A172 (cell line): ENCODE results near the gene CLDN7. TPM values are rescaled to one million over a fixed set of nuclear protein-coding genes. Genes with fewer than 3 reads are reported as not detected.

Experiments used
- DNase-seq: peaks from one replicate; pipeline ENCODE4 v3.0.0-alpha.2; 2015; ENCODE audit warnings: low spot score
- total RNA-seq: library from RNA; depleted of rRNA; stranded (reverse); fragments of >200 nt; shearing (Covaris generic); gene quantifications from 2 replicates; pipeline ENCODE4 v1.2.3, GENCODE V29; 2014

The CLDN7 gene
- total RNA-seq, 1 experiment from 2014 or later: not detected

DNA sequence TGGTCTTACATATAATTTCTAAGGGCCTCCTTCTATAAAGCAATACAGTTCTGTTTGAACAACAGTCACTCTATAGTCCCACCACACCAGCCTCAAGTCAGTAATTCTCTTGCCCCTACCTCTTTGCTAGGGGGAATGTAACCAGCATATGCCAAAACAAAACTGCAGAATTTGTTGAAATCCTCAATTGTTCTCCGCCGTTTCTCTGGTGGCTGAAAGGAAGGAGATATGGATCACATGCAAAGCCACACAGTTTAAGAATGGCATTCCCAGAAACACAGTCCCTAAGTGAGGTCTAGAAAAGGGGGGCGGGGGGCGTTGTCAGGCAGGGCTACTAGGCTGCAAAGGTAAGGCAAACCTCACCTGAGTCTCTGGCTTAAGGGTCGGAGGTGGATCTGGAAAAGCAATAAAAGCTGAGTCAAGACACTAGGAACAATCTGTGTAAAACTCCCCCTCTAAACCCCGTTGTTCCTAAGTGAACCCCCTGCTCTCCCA is 25.0 kb downstream of the CLDN7 start:
- DNase-seq: no peak

DNA sequence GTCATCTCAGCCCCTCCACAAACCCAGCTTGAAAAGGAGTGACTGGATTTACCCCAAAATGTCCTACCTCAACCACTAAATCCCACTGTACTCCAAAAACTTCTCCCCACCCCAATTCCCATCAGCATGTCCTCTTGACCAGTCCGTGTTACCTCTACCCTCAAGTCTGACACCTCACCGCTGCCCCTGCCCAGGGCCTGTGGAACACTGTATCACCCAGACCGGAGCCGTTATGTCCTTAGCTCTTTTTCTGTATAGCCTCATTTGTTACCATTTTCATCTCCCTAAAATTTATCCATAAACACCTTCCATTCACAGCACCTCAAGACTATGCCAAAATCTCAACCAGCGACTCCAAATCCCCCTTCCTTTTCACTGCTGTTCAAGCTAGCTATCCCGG is 25.5 kb downstream of the CLDN7 start:
- DNase-seq: no peak

DNA sequence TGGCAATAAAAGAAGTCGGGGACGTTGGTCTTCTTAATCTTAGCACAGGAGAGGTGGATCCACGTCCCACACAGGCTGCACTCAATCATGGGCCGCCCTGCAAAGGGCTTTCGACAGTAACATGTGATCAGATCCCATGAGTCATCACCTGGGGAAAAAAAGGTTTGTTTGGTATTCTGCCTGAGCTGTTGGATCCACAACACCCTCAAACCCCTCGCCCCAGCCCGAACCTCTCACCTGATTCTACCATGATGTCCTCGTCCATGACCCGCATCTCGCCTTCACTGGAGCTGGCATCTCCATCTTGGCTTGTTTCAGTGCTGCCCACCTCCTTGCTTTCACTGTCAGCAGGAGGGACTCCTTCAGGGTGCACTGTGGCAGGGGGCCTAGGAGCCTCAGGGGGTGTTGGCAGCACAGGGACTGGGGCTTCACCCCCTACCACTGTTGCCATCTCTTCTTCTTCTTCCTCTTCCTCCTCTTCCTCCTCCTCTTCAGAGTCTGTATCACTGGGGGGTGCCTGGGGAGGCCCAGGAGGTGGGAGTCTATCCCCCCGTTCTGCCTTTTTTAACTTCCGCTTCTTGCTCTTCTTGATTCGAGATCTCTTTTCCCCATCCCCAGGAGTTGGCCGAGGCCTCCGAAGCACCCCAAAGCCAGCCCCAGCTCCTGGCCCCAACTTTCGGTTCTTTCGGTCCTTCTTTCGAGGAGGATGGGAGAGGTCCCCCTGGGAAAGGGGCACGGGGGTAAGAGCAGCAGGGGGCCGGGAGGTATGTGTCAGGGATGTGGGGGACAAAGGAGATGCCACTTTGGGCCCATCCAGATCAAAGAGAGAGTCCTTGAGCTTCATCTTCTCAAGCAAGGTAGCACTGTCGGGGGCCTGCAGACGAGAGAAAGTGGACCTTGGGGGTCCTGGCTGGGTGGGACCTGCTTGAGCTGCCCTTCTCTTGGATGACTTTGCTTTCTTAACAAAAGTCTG is 26.3 kb downstream of the CLDN7 start:
- DNase-seq: peak; percentile 63

DNA sequence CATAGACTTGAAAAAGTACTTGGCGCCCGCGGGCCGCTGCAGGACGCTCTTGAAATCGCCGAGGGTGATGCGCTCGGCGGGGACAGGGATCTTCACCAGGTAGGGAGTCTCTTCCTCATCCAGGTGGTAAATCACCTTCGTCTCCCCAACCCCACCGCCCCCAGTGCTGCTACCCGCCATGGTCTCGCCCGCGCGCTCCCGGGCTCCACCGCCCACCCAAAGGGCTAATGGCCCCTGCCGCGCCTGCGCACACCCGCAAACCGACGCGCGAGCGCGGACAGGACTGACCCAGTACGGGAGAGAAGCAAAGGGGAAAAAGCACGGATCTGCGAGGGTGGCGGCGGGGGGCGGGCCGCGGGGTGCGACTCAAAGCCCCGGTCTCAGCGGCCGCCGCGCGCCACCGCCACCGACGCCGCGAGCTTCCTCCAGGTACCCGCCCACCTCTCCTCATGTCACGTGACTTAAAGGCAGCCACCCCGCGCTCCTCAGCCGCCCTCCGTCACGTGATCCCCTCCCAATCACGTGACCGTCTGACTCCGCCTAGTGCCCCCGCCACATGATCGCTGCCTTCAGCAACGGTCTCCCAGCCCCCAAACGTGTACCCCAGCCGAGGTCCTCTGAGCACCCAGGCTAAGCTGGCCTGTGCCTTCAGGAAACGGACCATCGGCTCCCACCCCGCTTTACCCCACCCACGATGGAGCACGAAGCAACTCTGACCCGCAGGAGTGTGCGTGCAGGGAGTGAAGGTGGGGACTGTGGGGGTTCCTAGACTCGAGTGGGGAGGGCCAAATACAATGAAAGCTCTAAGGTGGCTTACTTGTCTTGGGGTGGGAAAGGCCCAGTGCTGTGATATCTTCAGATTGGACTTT is 28.0 kb downstream of the CLDN7 start, which contains the start of gene DVL2:
TSS of gene DVL2 (minus strand) at position 435 of the 869 bp plus-strand sequence. CDS start at position 180, 255 bp downstream.
- DNase-seq: peak; percentile 93

DNA sequence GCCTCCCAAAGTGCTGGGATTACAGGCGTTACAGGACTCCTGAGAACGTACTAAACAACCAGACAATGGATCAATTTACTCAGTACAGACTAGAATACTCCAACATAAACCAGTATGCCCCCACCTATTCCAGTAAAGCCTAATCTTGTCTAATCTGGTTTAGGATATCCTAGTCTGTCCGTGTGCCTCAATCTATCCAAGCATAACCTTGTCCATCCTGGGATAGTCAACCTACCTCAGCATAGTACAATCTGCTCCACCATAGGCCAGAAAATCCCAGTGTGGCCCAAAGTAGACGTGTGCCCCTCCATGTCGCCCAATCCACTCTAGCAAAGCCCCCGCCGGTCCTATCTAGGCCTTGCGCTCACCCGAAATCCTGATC is 28.6 kb downstream of the CLDN7 start:
- DNase-seq: no peak

DNA sequence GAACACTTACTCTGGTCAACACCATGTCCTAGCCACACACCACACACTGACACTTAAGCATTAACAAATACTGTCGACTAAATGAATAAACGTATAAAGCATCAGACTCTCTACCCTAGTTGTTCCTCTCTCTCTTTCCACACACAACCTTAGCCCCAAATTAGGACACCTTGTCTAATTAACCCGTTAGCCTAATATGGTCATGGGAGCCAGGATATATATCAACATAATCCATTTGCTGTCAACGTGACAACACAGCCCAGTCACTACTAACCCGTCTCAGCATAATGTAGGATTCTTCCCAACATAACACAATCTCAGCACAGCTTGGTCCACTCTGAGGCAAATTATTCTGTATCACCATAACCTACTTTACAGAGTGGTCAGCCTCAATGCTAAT is 30.2 kb downstream of the CLDN7 start:
- DNase-seq: no peak

DNA sequence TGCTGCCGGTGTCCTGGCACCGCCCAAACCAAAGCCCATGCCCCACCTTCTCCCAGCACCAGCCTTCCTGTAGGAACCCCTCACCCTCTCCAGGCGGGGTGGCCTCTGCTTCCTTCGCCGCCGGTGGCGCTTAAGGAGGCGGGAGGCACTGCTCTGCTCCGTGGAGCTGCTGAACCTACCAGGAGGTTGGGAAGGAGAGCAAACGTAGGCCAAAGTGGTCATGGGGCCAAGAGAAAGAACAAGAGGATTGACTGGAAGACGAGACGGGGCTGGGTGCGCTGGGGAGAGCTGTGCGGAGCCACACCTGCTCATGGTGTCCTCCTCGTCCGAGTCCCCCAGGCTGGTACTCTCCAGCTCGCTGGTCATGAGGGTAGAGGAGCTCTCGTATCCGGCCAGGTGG is 32.8 kb downstream of the CLDN7 start:
- no peak for DNase-seq

DNA sequence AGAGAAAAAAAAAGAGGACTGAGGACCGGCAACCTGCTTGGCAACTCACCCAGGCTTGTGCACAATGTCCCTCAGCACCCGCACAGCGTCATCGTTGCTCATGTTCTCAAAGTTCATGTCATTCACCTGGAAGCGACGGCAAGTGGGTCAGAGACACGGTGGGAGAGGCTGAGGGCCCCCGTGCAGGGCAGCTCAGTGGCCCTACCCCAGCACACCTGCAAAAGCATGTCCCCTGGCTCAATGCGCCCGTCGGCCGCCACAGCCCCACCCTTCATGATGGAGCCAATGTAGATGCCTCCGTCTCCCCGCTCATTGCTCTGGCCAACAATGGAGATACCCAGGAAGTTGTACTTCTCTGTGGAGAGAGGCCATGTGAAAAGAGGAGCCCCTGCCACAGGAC is 33.4 kb downstream of the CLDN7 start:
- DNase-seq: no peak

DNA sequence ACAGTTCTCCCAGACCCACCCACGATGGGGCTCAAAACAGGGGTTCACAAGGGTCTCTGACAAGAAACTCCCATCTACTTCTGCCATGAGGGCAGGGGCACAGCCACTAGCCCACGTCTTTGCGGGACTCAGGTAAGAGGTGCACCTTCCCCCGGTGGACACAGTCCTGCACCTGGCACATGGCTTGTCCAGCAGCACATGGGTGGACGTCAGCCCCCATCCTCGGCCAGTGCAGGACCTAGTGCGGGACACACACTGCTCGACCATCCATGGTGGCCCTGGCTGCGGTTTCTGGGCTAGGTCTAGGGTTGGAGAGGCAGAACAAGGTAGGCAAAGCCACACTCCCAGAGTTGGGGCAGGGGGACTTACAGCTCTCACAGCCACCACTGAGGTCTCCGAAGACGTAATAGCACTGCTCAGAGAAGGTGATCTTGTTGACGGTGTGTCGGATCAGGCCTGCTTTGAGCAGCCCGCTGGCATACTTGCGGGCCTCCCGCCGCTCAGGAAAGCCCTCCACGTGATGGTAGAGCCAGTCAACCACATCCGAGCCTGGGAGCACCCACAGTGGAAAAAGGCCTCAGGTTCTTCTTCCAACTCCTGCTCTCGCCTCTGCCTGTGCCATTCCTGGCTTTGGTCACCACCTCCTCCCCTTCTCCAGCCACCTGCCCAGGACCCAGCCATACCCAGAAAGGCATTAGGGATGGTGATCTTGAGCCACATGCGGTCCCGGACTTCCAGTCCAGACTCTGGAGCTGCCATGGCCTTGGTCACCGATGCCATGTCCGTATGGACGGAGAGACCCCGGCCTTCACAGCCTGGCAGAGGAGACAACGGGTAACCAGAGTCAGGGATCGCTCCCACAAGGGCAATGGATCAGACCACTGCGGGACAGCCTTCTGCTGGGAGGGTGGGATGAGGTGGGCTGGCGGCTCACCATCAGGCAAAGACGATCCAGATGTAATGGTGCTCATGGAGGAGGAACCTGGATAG is 35.3 kb downstream of the CLDN7 start:
- no peak for DNase-seq

DNA sequence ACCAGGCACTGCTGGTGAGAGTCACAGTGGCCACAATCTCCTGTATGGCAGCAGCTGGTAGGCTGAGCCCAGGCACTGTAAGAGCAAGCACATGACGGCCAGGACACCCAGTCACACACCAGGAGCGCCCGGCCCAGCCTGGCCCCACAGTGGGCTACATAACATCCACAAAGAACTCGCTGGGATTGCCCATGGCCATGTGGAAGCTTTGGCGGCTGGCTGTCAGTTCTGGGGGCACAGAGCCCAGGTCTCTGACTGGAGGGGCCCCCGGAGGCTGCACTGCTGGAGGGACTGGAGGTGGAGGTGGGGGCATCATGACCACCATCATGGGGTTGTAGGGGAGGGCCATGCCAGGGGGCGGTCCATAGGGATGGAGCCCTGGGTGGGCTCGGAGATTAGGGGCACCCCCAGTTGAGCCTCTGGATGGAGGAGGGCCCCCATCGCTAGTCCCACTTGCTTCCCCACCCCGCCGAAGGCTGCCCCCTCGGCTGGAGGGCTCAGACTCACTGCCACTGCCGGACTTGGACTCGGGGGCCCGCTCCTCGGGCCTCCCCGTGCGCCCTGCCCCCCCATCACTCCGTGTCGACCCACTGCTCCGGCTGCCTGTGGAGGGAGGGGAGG is 36.5 kb downstream of the CLDN7 start:
- DNase-seq: no peak

DNA sequence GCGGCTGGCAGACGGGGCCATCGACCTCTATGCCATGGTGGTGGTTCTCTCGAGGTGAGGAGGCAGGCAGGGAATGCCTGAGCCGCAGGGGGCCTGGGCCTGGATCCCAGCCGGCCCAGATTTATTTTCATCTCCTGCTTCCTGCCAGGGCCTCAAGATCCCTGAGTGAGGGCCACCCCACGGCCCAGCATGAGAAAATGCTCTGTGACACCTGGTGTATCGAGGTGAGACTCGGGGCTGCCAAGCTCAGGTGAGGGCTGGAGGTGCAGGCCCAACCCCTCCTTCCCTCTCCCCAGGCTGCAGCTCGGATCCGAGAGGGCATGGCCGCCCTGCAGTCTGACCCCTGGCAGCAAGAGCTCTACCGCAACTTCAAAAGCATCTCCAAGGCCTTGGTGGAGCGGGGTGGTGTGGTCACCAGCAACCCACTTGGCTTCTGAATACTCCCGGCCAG is 37.6 kb downstream of the CLDN7 start:
- DNase-seq: peak; percentile 59

DNA sequence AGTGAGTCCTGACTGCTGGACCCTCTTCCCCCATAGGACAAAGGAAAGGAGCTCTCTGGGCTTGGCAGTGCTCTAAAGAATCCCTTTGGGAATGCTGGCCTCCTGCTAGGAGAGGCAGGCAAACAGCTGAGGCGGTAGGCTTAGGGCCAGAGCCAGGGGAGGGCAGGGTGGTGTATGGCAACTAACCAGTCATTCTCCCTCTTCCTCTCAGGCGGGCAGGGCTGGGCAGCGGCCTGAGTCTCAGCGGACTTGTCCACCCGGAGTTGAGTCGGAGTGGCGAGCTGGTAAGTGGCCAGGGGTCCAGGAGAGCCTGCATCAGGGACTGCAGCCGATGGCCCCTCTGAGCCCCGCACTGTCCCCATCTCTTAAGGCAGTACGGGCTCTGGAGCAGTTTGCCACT is 38.2 kb downstream of the CLDN7 start:
- DNase-seq: peak; percentile 52

DNA sequence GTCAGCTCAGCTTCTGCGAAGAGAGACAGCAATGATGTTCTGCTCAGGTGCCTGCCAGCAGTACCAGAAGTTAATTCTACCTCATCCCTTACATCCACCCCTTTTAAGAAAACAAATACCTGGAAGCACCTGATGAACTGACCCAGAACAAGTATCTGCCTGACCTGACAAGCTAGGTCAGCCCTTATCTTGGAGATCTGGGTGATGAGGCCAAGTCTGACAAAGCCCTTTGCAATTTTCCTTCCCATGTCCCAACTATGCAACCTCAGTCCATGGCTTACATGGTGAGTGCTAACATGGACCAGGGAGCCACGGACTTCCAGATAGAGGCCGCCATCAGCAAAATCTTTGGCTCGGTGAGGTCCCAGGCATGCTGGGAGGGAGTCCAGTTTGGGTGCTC is 38.9 kb downstream of the CLDN7 start:
- no peak for DNase-seq

DNA sequence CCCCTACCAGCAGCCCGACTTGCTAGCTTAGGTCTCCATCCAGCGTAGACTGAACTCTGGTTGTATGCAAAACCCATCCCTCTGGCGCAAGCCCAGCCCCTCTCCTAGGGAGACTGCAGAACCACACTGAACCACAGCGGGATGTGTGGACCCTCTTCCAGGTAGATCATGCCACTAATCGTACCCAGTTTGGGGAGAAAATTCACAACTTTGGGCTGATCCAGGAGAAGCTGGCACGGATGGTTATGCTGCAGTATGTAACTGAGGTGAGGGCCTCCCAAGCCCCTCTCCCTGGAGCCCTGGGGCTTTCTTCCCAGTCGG is 39.3 kb downstream of the CLDN7 start:
- no peak for DNase-seq

DNA sequence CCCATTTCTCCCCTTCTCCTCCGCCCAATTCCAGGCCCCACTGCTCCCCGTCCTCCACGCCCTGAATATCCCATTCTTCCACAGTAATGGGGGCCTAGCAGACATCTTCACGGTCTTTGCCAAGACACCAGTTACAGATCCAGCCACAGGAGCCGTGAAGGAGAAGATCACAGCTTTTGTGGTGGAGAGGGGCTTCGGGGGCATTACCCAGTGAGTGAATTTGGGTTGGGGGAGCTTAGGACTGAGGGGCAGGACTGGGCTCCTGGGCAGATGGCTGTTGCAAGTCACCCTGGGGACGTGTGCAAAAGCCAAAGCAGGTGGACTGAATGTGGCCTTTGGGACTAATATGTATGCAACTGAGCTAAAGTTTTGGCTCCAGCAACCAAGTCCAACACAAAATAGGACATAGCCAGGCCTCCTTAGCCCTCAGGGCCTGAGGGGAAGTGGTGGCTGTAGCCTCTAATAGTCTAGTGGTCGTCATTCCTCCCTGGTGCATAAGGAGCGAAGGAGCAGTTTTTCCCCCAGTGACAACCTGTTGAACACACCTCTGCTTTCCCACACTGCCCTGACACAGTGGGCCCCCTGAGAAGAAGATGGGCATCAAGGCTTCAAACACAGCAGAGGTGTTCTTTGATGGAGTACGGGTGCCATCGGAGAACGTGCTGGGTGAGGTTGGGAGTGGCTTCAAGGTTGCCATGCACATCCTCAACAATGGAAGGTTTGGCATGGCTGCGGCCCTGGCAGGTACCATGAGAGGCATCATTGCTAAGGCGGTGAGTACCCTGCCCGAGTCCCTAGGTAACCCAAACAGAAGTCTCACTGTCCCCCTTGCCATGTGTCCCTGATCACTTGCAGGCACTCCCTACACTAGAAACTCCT is 39.9 kb downstream of the CLDN7 start:
- DNase-seq: no peak

DNA sequence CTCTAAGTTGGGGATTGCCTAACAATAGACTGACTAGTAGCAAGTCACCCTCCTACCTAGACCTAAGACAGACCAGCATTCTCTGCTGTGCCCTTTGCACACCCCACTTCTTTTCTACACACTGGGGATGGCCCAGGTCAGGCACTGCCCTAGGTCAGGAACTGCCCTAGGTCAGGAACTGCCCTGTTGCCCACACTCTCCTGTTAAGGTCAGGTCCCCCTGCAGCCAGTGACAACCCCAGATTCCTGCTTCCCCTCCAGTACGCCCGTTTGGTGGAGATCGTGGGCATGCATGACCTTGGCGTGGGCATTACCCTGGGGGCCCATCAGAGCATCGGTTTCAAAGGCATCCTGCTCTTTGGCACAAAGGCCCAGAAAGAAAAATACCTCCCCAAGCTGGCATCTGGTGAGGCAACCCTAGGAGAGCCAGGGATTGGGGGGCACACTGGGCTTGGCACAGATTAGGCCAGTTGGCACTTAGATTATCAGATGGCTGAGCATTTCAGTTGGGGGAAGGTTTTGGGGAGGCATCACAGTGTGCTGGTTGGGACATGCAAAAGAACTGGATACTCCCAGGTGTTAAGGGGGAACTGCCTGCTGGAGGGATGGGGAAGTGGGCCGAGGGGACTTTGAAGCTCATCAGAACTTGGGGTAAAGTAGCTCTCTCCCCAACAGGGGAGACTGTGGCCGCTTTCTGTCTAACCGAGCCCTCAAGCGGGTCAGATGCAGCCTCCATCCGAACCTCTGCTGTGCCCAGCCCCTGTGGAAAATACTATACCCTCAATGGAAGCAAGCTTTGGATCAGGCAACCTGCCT is 40.8 kb downstream of the CLDN7 start:
- DNase-seq: no peak

DNA sequence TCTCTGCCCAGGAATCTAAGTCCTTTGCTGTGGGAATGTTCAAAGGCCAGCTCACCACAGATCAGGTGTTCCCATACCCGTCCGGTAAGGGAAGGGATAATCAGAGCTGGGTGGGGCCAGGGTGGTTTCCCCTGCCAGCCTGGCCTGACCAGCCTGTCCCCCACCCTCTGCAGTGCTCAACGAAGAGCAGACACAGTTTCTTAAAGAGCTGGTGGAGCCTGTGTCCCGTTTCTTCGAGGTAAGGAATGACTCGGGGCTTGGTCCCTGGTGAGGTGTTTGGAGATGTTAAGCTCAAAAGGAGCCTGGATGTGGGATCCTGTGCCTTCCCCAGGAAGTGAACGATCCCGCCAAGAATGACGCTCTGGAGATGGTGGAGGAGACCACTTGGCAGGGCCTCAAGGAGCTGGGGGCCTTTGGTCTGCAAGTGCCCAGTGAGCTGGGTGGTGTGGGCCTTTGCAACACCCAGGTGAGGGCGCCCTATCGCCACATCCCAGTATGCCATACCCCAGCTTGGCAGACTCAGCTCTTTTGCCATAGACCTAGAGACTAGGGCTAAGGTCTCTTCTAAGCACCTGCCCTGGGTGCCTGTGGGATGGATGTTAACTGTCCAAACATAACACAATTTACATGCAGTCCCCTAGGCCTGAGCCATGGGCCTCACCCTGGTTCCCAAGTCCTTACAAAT is 41.5 kb downstream of the CLDN7 start:
- peak; percentile 83 for DNase-seq
